Activated T-cell treated with anti-CD3 and anti-CD28 coated beads for 1 hour (primary cell): ENCODE measurements around the gene VPS54.
"Not testable (repeated sequence)": the region's sequence is repeated elsewhere in the genome, so short reads cannot be mapped to it uniquely, and the experiment has no call there.

ENCODE experiments used
- DNase-seq: peaks from one replicate; pipeline ENCODE4 v3.0.0-alpha.2; 2020; ENCODE audit warnings: low read depth

Gene VPS54

DNA sequence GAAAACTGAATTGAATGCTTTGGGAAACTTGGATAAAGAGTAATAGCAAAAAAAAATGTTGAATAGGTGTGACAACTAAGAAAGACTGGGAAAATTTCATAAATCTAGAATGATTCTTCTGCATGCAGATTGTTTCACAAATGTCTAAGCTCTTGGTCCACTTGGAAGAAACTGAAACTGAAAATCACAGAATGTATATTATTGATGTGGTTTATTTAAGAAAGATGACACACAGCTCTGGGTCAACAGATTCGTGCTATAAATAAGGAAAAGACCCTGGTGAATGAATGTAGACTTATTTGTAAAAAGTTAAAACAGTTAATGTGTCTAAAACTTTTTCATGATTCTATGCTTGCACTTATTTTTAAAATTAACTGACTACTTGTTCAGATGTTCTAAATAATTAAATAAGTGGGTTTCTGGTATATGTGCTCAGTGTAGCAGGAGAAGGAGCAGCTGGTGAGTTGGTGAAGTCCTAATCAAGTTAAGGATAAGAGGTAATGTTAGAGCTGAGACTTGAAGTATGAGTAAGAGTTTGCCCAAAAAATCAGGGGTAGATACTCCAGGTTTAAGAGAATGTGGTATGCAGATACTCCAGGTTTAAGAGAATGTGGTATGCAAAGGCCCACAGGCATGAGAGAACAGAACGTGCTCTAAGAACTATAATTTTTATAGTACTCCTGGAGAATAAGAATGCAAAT, 153.1 kb downstream of the VPS54 start:
- DNase-seq = no peak

DNA sequence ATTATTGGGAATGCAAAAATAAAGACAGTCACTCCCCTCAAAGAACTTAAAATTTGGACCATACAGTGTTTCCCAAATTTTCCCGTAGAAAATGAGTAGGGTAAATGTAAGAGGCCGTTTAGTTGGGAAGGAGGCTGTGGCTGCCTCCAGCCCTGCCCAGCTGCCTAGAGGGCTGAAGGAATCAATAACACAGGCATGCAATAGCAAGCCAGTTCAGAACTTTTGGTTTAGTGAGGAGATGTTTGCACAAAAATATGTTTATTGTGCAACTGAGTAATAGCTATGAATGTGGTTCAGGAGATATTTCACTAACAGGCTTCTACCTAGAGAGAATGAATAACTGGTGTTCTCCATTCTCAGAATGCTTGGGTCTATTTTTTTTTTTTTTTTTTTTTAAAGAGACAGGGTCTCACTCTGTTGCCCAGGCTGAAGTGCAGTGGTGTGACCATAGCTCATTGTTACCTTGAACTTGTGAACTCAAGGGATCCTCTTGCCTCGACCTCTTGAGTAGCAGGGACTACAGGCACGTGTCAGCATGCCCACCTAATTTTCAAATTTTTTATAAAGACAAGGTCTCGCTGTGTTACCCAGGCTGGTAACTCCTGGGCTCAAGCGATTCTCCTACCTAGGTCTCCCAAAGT, 153.9 kb downstream of the VPS54 start:
- DNase-seq = no peak

DNA sequence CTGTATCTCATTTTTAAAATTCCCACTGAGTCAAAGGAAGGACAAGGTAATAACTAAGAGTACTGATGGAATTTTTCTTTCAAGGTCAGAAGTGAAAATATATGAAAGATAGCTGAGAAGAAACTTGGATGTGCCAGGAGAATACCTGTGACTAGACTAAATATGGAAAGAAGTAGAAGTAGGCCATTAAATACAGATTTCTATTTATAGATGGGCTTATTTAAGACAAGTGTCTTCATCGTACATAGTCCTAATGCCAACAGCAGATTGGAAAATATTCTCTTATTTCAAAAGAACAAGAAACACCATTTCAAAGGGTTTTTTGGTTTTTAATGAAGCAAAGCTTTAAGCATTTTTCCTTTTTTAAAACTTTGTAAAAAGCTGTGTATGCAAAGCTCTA, 155.5 kb downstream of the VPS54 start:
- no peak for DNase-seq

DNA sequence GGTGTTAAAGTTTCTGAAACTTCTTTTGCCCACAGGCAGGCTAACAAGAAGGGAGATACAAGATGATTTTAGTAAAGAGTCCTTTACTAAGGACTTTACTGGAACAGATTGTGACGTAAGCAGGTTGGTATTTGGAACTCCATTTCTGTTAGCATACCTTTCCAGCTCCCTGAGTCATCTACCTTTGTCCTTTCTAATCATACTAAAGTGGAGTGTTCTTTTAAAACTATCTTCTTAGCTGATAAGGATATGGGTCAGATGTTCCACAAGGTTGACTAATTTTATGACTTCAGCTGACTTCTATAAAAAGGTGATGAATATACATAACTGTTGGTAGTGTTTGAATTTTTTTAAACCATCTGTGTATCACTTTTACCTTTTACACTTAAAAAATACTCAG, 156.4 kb downstream of the VPS54 start:
- no peak for DNase-seq

DNA sequence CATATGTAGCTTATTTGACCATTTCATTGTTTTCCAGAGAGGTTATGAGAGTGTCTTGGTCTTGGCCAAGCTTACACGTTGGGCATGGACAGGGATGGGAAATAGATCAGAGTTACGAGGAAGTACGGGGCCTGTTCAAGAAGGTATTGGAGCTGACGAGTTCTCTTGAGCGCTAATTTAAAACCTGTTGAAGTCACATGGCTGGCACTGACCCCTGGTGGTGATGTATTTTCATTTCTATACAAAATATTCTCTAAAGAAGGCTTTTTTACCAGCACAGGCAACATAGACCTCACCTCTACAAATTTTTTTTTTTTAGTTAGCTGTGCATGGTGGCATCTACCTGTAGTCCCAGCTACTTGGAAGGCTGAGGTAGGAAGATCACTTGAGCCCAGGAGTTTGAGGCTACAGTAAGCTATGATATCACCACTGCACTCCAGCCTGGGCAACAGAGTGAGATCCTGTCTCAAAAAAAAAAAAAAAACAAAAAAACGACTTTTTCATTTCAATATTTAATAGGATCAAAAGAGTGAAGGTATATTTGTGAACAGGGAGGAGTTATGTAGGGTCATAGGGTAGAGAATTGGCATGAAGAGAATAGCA, 157.9 kb downstream of the VPS54 start:
- DNase-seq = peak; percentile 47

DNA sequence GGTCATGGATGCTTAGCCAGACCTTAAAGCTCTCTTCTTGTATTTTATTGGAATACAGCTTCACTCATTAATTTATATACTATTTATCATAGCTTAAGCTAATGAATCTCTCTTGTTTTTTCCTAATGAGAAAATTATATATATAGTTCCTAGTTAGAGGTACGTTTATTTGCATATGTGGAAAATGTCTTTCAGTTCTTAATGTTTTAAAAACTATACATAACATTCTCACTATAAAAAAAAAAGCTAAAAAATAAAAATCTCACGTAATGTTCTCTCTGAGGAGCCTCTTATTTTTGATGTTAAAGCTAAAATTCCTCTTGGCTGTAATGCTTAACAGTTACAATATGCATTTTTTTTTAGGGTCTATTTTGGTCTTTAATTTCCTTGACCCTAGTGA, 160.9 kb downstream of the VPS54 start:
- DNase-seq = no peak

DNA sequence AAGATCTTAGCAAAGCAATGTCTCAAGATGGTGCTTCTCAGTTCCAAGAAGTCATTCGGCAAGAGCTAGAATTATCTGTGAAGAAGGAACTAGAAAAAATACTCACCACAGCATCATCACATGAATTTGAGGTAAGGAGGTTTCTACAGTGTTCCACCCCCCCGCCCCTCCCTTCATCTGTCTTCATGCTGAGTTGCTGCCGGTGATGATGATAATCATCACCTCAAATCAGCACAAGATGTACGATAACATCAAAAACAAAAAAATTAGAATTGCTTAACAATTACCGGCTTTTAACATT, 163.0 kb downstream of the VPS54 start:
- DNase-seq = no peak

DNA sequence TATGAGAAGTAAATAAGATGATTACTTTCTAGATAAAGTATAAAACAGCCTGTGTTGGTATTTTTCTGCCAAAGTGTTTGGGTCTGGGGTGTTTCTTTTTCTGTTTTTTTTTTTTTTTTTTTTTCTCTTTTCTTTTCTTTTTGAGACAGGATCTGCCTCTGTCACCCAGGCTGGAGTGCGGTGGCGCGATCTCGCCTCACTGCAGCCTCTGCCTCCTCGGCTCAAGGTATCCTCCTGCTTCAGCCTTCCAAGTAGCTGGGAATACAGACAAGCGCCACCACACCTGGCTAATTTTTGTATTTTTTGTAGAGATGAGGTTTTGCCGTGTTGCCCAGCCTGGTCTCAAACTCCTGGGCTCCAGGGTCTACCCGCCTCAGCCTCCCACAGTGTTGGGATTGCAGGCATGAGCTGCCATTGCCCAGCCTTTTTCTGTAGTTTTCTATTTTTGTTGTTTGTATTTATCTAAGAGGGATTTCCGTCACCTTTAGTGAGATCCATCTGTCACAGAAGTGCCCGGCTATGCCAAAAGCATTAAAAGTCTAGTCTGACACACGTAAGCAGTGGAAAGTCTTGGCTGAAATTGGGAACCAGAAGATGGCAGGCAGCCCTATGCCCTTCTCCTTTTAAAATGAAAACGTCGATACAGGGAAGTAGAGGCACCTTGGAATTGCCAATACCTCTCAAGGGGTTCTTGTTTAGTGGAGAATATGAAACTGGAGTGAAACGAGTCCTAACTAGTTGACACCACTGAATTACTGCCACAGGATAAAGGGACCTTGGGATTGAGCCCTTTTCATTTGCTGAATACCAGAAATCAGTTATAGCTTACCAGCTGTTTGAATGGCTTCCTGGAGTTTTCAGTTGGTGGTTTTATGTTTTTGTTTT, 163.6 kb downstream of the VPS54 start:
- DNase-seq = no peak

DNA sequence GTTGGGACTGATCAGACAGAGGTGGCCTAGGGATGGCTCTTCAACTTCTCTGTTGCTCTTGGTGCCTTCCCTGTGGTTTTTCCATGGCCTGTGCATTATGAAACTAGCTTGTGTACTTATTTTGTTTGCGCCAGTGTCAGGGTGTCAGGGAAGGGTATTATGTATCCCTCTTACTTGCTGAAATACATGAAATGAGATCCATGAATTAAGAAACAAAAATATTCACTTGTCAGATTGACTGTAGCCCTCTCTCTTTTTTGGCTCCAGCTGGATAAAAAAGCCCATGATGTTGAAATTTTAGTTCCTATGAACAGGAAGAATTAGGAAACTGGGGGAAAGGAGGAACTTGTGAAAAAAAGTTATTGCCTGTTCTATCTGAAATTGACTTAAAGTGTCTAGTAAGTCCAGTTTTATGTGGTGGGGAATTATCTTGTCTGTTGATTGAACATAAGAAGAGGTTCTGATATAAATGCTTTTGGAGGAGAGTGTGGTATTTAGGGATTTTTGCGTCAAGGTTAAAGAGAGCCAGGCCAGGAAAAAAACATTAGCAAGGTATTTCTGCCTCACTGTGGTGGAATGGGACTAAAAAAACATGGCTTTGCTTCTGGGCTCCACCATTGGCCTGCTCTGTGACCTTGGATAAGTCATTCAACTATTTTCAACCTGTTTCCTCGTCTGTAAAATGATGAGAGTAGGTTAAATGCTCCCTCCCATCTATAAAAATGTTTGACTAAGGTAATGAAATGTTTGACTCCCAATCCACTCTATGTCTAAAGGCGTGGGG, 165.5 kb downstream of the VPS54 start:
- no peak for DNase-seq

DNA sequence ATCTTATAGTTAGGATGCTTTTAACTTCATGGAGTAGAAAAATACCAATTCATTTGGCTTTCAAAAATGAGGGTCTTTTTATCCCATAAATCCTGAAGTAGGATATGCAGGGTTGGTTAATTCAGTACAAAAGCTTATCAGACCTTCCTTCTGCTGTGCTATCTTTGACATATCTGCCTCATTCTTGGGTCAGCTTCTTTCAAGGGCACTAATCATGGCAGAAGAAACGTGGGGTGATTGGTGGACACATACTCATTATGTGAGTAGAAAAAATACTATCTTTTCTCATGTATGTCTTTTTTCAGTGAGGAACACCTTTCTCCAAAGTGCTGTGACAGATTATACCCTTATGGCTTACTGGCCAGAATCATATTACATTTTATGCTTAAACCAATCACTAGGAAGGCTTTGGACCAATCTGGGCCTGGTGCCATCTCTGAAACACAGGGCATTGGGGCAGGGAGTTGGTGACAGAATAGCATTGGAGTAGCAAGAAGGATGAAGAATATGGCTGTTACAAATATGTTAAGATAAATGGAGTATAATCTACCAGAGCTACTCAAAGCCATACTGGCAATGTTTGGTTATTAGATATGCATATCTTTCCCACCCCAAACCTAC, 167.4 kb downstream of the VPS54 start:
- no peak for DNase-seq

DNA sequence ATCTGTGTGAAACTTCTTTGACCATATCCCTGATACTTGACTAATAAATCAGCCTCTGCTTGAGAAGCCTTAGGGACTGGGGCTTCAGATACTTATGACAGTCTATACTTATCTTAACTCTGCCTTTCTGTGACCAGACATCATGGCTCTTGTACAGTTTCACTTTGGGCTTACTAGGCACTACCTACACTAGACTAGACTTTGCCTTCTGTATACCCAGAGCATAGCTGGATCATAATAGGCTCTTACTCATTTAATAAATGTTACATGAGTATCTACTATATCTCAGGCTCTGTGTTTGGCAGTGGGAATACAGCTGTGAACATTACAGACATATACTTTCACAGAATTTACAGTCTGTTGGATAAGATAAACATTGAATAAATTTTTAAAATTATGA, 168.6 kb downstream of the VPS54 start:
- DNase-seq = no peak

DNA sequence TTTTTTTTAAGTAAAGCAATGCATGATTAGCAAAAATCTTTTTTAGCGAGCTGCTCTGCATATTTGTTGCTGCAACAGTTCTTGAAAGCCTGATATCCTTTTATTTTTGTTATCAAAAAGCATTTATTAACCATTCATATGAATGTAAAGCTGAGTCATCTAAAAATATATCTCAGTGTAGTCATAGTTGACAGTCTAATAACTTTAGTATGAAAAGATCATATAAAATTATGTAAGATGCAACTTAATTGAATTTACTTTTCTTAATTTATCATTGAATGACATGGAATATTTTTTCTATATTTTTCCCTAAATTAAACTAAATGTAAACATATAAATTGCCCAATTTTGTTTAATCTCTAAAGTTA, 169.0 kb downstream of the VPS54 start:
- no peak for DNase-seq

DNA sequence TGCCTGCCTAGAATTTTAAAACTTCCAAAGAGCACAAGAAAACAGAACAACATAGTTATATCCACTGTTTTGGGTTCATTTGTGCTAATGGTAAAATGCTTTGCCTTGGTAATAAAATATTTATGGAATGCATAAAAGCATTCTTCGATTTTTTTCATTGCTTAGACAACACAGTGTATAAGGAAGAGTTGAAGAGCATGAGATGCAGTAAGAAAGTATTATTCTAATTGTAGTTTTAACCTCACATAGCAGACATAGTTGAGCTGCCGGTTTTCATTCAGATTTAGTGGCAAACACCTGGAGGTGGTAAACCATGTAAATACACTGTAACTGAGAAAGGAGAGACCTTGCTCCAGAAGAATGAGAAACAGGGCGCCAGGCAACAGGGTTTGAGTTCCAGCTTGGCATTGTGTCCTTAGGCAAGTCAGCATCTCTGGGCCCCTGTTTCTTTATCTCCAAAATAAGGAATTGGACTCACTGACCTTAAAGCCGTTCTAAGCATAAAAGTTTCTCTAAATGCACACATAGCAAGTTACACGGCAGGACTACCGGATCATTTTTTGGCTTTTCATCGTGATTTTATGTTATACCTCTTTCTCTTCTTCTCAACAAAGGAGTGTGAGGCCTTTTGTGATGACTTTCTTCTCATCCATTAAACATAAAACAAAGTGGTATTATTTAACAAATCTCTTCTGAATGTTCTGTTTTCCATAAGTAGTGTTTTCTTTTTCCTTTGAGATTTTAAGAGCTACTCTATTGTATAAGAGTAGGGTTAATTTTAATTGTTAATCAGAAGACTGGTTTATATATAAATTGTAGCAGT, 169.6 kb downstream of the VPS54 start:
- DNase-seq = no peak

DNA sequence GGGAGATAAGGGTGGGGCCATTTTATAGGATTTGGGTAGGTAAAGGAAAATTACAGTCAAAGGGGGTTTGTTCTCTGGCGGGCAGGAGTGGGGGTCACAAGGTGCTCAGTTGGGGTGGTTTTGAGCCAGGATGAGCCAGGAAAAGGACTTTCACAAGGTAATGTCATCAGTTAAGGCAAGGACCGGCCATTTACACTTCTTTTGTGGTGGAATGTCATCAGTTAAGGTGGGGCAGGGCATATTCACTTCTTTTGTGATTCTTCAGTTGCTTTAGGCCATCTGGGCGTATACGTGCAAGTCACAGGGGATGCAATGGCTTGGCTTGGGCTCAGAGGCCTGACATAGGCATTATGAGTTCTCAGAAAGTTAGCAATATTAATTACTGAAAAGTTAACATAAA, 171.7 kb downstream of the VPS54 start:
- DNase-seq = not testable (repeated sequence)

DNA sequence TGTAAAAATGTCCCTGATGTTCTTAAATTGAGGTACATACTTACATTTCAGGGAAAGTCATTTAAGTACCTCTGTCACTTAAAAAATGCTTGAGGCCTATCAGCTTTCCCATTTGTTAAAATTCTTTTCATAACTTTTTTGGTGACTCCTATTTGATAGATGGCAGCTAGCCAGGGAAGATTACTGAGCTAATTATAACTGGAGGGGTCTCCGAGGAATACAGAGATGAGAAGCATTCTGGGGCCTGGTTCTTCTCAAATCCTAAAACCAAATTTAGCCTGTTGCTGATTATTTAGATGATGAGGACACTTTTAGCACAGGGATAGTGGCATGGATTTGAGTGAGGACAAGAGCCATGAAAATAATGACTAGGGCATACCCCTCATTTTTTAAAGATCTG, 172.7 kb downstream of the VPS54 start:
- no peak for DNase-seq

DNA sequence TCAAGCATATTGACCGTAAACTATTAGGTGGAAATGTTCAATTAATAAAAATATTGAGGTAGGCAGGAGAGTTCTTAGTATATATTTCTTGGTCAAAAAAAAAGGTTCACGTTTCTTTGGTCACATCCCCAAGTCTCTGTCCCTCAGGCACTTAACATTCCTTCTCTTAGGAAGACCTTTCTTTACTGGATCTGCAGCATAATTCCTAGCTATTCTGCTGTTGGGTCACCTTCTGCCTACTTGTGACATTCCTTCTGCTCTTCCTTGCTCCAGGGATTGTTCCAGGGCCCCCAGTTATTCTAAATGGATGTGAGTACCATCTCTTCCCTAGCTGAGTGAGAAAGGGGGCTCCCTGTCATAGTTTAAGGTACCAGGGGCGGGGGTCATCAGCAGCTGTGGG, 173.4 kb downstream of the VPS54 start:
- no peak for DNase-seq

DNA sequence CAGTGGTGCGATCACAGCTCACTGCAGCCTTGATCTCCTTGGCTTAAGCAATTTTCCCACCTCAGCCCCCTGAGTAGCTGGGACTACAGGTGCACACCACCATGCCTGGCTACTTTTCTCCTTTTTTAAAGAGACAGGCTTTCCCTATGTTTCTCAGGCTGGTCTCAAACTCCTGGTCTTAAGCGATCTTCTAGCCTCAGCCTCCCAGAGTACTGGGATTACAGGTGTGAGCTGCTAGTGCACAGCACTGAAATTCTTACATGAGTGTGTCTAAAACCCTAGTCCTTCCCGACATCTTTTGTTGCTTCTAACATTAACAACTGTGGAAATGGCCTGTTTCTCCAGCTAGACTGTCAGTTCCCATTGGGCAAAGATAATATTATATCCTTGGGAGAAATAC, 174.6 kb downstream of the VPS54 start:
- no peak for DNase-seq

DNA sequence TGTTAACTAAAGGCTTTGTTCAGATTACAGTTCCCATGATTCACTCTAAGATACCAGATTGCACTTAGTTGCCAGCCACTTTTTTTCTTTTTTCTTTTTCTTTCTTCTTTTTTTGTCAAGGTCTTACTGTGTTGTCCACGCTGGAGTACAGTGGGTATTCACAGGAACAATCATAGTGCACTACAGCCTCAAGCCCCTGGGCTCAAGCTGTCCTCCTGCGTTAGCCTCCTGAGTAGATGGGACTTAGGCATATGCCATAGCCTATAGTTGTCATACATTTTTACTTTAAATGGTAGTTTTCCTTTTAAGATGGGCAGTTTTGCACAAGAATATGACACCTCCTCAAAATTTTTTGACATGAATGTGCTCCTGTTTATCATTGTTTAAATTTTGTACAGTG, 175.4 kb downstream of the VPS54 start:
- no peak for DNase-seq

DNA sequence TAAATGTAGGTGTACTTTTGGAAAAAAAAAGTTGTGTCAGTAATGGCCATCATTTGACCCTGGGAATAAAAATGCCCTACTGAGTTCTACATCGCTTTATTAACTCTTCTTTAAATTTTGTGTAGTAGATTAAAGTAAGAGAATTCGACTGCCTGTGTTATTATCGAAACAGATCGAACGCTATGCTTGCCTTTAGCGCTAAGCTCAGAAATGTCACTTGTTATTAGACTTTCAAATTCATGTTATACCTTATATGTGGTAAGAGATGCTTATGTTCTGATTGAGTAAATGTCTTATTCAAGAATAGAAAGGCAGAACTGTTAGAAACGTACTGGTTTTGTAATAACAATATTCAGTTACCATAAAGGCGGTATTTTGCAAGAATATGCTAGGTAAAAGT, 176.1 kb downstream of the VPS54 start:
- DNase-seq = no peak

DNA sequence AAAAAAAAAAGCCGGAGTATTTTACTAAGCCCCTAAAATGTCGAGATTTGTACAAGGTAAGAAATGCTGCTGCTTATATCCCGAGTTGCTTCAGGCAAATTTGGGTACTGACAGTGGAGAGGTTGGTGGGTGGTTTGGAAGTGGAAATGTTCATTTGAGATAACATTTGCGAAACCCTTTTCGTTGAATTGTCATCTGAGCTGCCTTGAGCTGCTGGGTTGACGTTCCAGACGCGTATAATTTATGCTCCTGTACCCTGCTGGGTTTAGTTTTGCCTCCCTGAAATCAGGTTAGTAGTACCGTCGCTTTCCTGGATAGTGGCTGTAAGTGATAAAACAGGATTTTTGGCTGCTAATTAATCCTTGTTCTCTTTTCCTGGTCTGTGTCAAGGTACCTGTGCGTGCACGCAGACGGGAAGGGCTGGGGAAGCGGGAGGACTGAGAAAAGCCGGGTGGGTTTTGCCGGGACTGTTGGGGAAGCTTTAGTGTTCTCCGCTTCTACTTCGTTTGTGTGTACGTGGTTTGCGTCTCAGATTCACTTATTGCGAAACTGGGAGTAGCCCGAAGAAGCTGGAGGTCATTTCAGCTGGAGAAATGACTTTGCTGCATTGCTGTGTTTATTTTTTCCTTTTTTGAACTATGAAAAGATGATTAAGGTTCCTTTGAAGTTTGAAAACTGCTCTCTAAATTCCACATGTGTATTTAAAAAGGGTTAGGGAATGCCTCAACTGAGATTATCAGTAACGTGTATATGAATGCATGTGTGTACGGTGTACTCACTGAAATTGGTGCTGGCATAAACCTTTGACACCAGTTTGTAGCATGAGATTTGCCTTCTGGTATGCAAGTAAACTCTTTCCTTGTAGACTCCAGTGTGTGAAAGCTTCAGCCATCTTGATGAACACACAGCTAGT, 176.8 kb downstream of the VPS54 start:
- no peak for DNase-seq
